H9 (cell line): Measurements from ENCODE around the gene ETNK2. TPM values are rescaled to one million over a fixed set of nuclear protein-coding genes. Genes with fewer than 3 reads are reported as not detected.

Experiments used
- DNase-seq: peaks from one replicate; pipeline ENCODE4 v3.0.0-alpha.2; 2017
- H2AFZ ChIP-seq: one replicate; pipeline ENCODE4 v1.6.1; 2013; ENCODE audit warnings: mild to moderate bottlenecking, low read length, control low read depth, moderate library complexity
- H2AK5ac ChIP-seq: 2 replicates; pipeline ENCODE4 v1.6.1; 2013; ENCODE audit warnings: low read length, control low read depth, mixed read lengths; ENCODE audit not compliant: insufficient read length
- H2BK120ac ChIP-seq: one replicate; pipeline ENCODE4 v1.6.1; 2013; ENCODE audit warnings: low read depth, mild to moderate bottlenecking, low read length, control low read depth, inconsistent platforms; ENCODE audit not compliant: poor library complexity, severe bottlenecking
- H2BK12ac ChIP-seq: 2 replicates; pipeline ENCODE4 v1.6.1; 2013; ENCODE audit warnings: low read length, control low read depth, mixed read lengths, low read depth; ENCODE audit not compliant: insufficient read length
- H2BK15ac ChIP-seq: 2 replicates; pipeline ENCODE4 v1.6.1; 2013; ENCODE audit warnings: low read depth, low read length, control low read depth
- H2BK20ac ChIP-seq: one replicate; pipeline ENCODE4 v1.6.1; 2013; ENCODE audit warnings: low read depth, mild to moderate bottlenecking, low read length, control low read depth, inconsistent platforms; ENCODE audit not compliant: poor library complexity, severe bottlenecking
- H2BK5ac ChIP-seq: 2 replicates; pipeline ENCODE4 v1.6.1; 2013; ENCODE audit warnings: low read length, control low read depth, mixed read lengths; ENCODE audit not compliant: insufficient read length
- H3K14ac ChIP-seq: 2 replicates; pipeline ENCODE4 v1.6.1; 2013; ENCODE audit warnings: low read length, control low read depth; ENCODE audit not compliant: insufficient read depth
- H3K18ac ChIP-seq: 2 replicates; pipeline ENCODE4 v1.6.1; 2013; ENCODE audit warnings: low read depth, mild to moderate bottlenecking, mixed read lengths, low read length, control low read depth; ENCODE audit not compliant: insufficient read length
- H3K23ac ChIP-seq: 2 replicates; pipeline ENCODE4 v1.6.1; 2013; ENCODE audit warnings: low read length, control low read depth, mixed read lengths, low read depth; ENCODE audit not compliant: insufficient read length
- H3K23me2 ChIP-seq: 2 replicates; pipeline ENCODE4 v1.6.1; 2013; ENCODE audit warnings: low read depth, mild to moderate bottlenecking, mixed read lengths, low read length, control low read depth; ENCODE audit not compliant: insufficient read length, poor library complexity, severe bottlenecking
- H3K27ac ChIP-seq: 2 replicates; pipeline ENCODE4 v1.5.1; 2013; ENCODE audit warnings: low read length, control low read depth, mixed read lengths, low read depth; ENCODE audit not compliant: insufficient read length
- H3K27me3 ChIP-seq: 2 replicates; pipeline ENCODE4 v1.6.1; 2013; ENCODE audit warnings: low read length, control low read depth, inconsistent platforms; ENCODE audit not compliant: insufficient read depth
- H3K4ac ChIP-seq: 2 replicates; pipeline ENCODE4 v1.6.1; 2013; ENCODE audit warnings: low read depth, mild to moderate bottlenecking, control low read depth, inconsistent platforms, low read length, moderate library complexity
- H3K4me1 ChIP-seq: 2 replicates; pipeline ENCODE4 v1.6.1; 2013; ENCODE audit warnings: low read length, control low read depth, inconsistent platforms; ENCODE audit not compliant: insufficient read depth
- H3K4me2 ChIP-seq: 2 replicates; pipeline ENCODE4 v1.6.1; 2013; ENCODE audit warnings: low read length, control low read depth, mixed read lengths; ENCODE audit not compliant: insufficient read length, insufficient read depth
- H3K56ac ChIP-seq: 2 replicates; pipeline ENCODE4 v1.6.1; 2013; ENCODE audit warnings: low read depth, mild to moderate bottlenecking, mixed read lengths, low read length, control low read depth; ENCODE audit not compliant: insufficient read length
- H3K79me1 ChIP-seq: 2 replicates; pipeline ENCODE4 v1.6.1; 2013; ENCODE audit warnings: low read depth, mild to moderate bottlenecking, moderate library complexity, low read length, control low read depth, inconsistent platforms; ENCODE audit not compliant: insufficient read depth, poor library complexity, severe bottlenecking
- H3K79me2 ChIP-seq: 2 replicates; pipeline ENCODE4 v1.6.1; 2013; ENCODE audit warnings: low read length, control low read depth, inconsistent platforms; ENCODE audit not compliant: insufficient read depth
- H3K9ac ChIP-seq: 2 replicates; pipeline ENCODE4 v1.6.1; 2013; ENCODE audit warnings: low read length, control low read depth, mixed read lengths; ENCODE audit not compliant: insufficient read length; ENCODE audit errors: extremely low read depth
- H3K9me3 ChIP-seq: one replicate; pipeline ENCODE4 v1.6.1; 2013; ENCODE audit warnings: low read depth, low read length, inconsistent platforms; ENCODE audit not compliant: control insufficient read depth
- H3T11ph ChIP-seq: one replicate; pipeline ENCODE4 v1.6.1; 2013; ENCODE audit warnings: mild to moderate bottlenecking, low read length, control low read depth, inconsistent platforms
- H4K20me1 ChIP-seq: one replicate; pipeline ENCODE4 v1.6.1; 2013; ENCODE audit not compliant: control insufficient read depth, insufficient read length, insufficient read depth
- H4K5ac ChIP-seq: 2 replicates; pipeline ENCODE4 v1.6.1; 2013; ENCODE audit warnings: low read depth, mild to moderate bottlenecking, mixed read lengths, low read length, control low read depth; ENCODE audit not compliant: insufficient read length
- H4K8ac ChIP-seq: replicated peaks from 2 replicates; pipeline ENCODE4 v1.6.1; 2013; ENCODE audit warnings: low read length, control low read depth, mixed read lengths, low read depth; ENCODE audit not compliant: insufficient read length
- H4K91ac ChIP-seq: 2 replicates; pipeline ENCODE4 v1.6.1; 2013; ENCODE audit warnings: low read depth, mild to moderate bottlenecking, moderate library complexity, mixed read lengths, low read length, control low read depth; ENCODE audit not compliant: insufficient read length
- H3K27ac Mint-ChIP-seq, 3 experiments: 2 replicates in 2 of 3; 3 replicates in 1 of 3; pipeline ENCODE4 v1.8.0; 2020 to 2021; ENCODE audit warnings: mixed read lengths in 3 of 3, mild to moderate bottlenecking in 1 of 3, moderate library complexity in 1 of 3
- H3K27me3 Mint-ChIP-seq: 2 replicates; pipeline ENCODE4 v1.8.0; 2021; ENCODE audit warnings: low read depth, mild to moderate bottlenecking, moderate library complexity, mixed read lengths
- H3K36me3 Mint-ChIP-seq, 3 experiments: 2 replicates in 2 of 3; 3 replicates in 1 of 3; pipeline ENCODE4 v1.8.0; 2020 to 2021; ENCODE audit warnings: low read depth in 3 of 3, mixed read lengths in 3 of 3; ENCODE audit not compliant: insufficient read depth in 1 of 3
- H3K4me1 Mint-ChIP-seq, 2 experiments: 2 replicates each; pipeline ENCODE4 v1.8.0; 2020; ENCODE audit warnings: mixed read lengths in 2 of 2
- H3K4me3 Mint-ChIP-seq, 2 experiments: 2 replicates in 1 of 2; 3 replicates in 1 of 2; pipeline ENCODE4 v1.8.0; 2020 to 2021; ENCODE audit warnings: mild to moderate bottlenecking in 2 of 2, mixed read lengths in 2 of 2, moderate library complexity in 1 of 2
- H3K9me3 Mint-ChIP-seq, 2 experiments: 2 replicates in 1 of 2; 3 replicates in 1 of 2; pipeline ENCODE4 v1.8.0; 2020; ENCODE audit warnings: mild to moderate bottlenecking in 2 of 2, mixed read lengths in 2 of 2, moderate library complexity in 1 of 2
- WGBS: extraction: QIAGEN DNeasy Blood & Tissue Kit; methylation state at CpG from one replicate; pipeline ENCODE4 v1.1.7; 2013; ENCODE audit warnings: missing lambda C conversion rate, low lambda C conversion rate, mixed read lengths; ENCODE audit not compliant: insufficient read length; ENCODE audit errors: extremely low coverage; 5-methylcytosine and 5-hydroxymethylcytosine counted together
- total RNA-seq: library from RNA; stranded (reverse); gene quantifications from 2 replicates; pipeline ENCODE4 v1.2.1, GENCODE V29; 2021
- TF ChIP-seq, protein P1 (sequence below): fragments of 200-600 bp; sonication (generic); conservative IDR thresholded peaks from 3 replicates; pipeline ENCODE4 v1.8.0; 2021; ENCODE audit warnings: antibody characterized with exemption, mild to moderate bottlenecking

Gene ETNK2
- total RNA-seq, 1 experiment from 2014 or later: 17.6 TPM

DNA sequence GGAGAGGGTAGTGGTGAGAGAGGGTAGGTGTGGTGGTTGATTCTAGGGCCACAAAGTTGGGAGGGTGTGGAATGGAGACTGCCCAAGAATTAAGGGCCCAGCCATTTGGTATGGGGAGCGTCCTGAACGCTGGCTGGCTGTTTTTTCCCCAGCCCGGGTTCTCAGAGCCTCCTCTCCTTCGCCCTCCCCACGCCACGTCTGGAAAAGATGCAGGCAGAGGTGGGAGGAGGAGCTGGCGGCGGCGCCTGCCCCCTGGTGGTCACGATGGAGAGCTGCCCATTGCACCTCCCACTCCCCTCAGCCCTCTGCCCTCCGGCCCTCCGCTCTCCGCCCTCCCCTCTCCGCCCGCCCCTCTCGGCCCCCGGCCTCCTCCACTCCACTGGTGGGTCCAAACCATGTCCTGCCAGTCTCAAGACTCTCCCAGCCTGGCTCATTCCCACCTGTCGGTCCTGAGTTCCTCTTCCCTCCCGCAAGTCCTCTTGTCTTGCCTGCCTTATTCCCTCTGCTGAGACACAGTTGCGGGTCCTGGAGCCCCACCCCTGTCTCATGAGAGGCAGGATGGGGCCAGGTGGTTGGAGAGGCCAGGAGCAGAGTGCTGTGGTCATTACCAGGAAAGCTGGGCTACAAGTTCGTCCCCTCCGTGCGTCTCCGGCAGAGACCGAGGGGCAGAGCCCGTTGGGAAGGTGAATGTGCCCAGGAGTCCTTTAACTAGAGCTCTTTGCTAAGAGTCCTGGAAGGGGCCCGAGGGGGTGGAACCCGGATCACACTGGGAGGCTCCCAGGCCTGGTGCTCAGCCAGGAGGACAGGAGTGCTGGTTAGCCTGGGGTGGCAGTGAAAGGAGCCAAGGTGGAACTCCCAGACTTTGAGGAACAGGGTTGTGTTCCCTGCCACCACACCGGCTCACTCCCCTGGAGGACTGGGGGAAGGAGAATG lies 22.6 kb downstream of the ETNK2 start:
- no peak overlapping the region for H2BK20ac ChIP-seq
- H3K27ac ChIP-seq: no peak overlapping the region
- DNase-seq: peak; percentile 88
- H3K23ac ChIP-seq: no peak overlapping the region
- no peaks in the 10 kb centered on the region for H4K20me1 ChIP-seq
- no peak overlapping the region for H3K18ac ChIP-seq
- H2BK15ac ChIP-seq: no peak overlapping the region
- no peak overlapping the region for H4K8ac ChIP-seq
- H3K9me3 Mint-ChIP-seq: no peaks in the 10 kb centered on the region; a peak in 1 of 5 replicates
- no peaks in the 10 kb centered on the region; the same call in 1 of the 2 replicates for H3K27me3 Mint-ChIP-seq
- H3K4ac ChIP-seq: no peak overlapping the region
- H2AFZ ChIP-seq: no peak overlapping the region
- no peaks in the 10 kb centered on the region for H3K9me3 ChIP-seq
- peak overlapping the region; percentile 49 to 84 (median 59); a peak in 5 of 7 replicates for H3K27ac Mint-ChIP-seq
- H3K23me2 ChIP-seq: peaks cover 4% of the 10 kb centered on the region
- TF ChIP-seq, protein P1, sequence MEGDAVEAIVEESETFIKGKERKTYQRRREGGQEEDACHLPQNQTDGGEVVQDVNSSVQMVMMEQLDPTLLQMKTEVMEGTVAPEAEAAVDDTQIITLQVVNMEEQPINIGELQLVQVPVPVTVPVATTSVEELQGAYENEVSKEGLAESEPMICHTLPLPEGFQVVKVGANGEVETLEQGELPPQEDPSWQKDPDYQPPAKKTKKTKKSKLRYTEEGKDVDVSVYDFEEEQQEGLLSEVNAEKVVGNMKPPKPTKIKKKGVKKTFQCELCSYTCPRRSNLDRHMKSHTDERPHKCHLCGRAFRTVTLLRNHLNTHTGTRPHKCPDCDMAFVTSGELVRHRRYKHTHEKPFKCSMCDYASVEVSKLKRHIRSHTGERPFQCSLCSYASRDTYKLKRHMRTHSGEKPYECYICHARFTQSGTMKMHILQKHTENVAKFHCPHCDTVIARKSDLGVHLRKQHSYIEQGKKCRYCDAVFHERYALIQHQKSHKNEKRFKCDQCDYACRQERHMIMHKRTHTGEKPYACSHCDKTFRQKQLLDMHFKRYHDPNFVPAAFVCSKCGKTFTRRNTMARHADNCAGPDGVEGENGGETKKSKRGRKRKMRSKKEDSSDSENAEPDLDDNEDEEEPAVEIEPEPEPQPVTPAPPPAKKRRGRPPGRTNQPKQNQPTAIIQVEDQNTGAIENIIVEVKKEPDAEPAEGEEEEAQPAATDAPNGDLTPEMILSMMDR: peak; percentile 96
- no CpG with 5 or more reads among the region's 29 CpGs for WGBS
- peak overlapping the region; percentile 12 for H2BK120ac ChIP-seq
- no peak overlapping the region for H3T11ph ChIP-seq
- H3K4me1 Mint-ChIP-seq: peaks cover 37 to 40% of the 10 kb centered on the region in 2 experiments
- no peaks in the 10 kb centered on the region for H3K79me2 ChIP-seq
- no peaks in the 10 kb centered on the region for H3K79me1 ChIP-seq
- H4K5ac ChIP-seq: no peak overlapping the region
- H2BK12ac ChIP-seq: no peak overlapping the region
- H2AK5ac ChIP-seq: no peak overlapping the region
- peak overlapping the region; percentile 33; the same call in 1 of the 2 replicates for H3K14ac ChIP-seq
- no peak overlapping the region for H3K9ac ChIP-seq
- no peaks in the 10 kb centered on the region; the same call in 1 of the 2 replicates for H3K4me1 ChIP-seq
- H2BK5ac ChIP-seq: no peak overlapping the region
- peaks cover 14 to 63% (median 31%) of the 10 kb centered on the region in 3 experiments; a peak in 6 of 7 replicates for H3K36me3 Mint-ChIP-seq
- peak overlapping the region; percentile 12 for H3K4me2 ChIP-seq
- H4K91ac ChIP-seq: no peak overlapping the region
- peak overlapping the region; percentile 50 to 56; a peak in 4 of 5 replicates for H3K4me3 Mint-ChIP-seq
- H3K27me3 ChIP-seq: no peaks in the 10 kb centered on the region
- no peak overlapping the region for H3K56ac ChIP-seq
